ENCODE results near the gene EIF2AK2. TPM values are rescaled to one million over a fixed set of nuclear protein-coding genes. Genes with fewer than 3 reads are reported as not detected.

Gene EIF2AK2
- total RNA-seq, 4 donors from 2014 or later, result 28.6 to 41.7 (median 31.0) TPM

DNA sequence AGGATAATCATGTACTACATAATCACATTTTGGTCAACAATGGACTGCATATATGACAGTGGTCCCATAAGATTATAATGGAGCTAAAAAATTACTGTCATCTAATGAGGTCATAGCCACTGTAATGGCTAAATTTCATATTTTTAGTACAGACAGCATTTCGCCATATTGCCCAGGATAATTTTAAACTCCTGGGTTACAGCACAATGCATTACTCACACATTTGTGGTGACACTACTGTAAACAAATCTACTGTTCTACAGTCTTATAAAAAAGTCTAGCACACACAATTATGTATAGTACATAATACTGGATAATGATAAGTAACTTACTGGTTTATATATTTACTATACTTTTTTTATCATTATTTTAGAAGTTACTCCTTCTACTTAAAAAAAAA, 12.8 kb downstream of the EIF2AK2 start:
- Histone ChIP-seq H3K4me1 (no peaks in the 10 kb centered on the region), H3K4me3 (replicated peaks in 1 of 3) (no peak overlapping the region), H3K36me3 (peaks cover 33% of the 10 kb centered on the region in 2 donors), H3K9me3 (no peaks in the 10 kb centered on the region), H3K27ac (no peak overlapping the region), H3K27me3 (no peaks in the 10 kb centered on the region)
- DNase-seq, result no peak
- TF ChIP-seq, protein P1, sequence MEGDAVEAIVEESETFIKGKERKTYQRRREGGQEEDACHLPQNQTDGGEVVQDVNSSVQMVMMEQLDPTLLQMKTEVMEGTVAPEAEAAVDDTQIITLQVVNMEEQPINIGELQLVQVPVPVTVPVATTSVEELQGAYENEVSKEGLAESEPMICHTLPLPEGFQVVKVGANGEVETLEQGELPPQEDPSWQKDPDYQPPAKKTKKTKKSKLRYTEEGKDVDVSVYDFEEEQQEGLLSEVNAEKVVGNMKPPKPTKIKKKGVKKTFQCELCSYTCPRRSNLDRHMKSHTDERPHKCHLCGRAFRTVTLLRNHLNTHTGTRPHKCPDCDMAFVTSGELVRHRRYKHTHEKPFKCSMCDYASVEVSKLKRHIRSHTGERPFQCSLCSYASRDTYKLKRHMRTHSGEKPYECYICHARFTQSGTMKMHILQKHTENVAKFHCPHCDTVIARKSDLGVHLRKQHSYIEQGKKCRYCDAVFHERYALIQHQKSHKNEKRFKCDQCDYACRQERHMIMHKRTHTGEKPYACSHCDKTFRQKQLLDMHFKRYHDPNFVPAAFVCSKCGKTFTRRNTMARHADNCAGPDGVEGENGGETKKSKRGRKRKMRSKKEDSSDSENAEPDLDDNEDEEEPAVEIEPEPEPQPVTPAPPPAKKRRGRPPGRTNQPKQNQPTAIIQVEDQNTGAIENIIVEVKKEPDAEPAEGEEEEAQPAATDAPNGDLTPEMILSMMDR (IDR thresholded peaks at IDR 0.05), result no peak
- TF ChIP-seq POLR2A (IDR thresholded peaks at IDR 0.05), result no peak
- WGBS, 2 donors, result 94 to 98% methylated on average over 1 of the region's 1 CpG
- intact Hi-C loops (cut with DNase I), result no loop called here

DNA sequence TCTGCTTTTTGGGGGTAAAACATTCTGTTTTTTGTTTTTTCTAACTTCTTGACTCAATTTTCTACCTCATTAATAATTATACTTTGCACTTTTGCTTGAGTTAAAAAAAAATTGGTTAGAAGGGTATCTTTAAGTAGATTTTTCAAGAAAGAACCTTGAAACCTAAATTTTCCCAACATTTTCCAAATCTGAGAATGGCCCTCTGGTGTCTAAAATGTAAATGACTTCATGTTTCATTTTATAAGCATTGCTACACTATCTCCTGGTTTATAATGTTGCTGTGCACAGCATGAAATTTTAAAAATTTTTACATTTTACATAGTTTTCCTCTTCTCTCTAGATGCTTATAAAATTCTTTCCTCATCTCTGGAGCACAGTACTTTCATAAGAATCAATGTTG, 14.2 kb downstream of the EIF2AK2 start:
- TF ChIP-seq POLR2A (IDR thresholded peaks at IDR 0.05), result no peak
- TF ChIP-seq, protein P1 (IDR thresholded peaks at IDR 0.05), result no peak
- no peaks in the 10 kb centered on the region for H3K4me1 ChIP-seq
- H3K27me3 ChIP-seq, result no peaks in the 10 kb centered on the region
- H3K4me3 ChIP-seq (replicated peaks in 1 of 3), result no peak overlapping the region
- H3K36me3 ChIP-seq, result peaks cover 36 to 45% of the 10 kb centered on the region in 2 donors
- DNase-seq, result no peak
- no peak overlapping the region for H3K27ac ChIP-seq
- H3K9me3 ChIP-seq, result no peaks in the 10 kb centered on the region
- intact Hi-C loops (cut with DNase I), result no loop called here

DNA sequence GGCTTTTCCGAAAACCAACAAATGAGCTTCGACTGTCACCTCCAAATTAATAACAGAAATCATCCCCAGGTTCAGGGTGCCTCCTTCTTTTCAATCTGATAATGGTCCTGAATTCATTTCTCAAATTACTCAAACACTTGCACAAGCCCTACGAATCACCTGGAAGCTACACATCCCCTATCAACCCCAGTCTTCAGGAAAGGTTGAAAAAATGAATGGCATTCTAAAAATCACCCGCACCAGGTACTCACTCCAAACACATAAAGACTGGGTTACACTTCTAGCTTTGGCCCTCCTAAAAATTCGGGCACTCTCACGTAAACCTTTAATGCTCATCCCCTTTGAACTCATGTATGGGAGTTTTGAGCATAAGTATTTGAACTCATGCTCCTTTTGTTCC, 23.9 kb downstream of the EIF2AK2 start:
- Histone ChIP-seq H3K27ac (no peak overlapping the region), H3K4me1 (no peaks in the 10 kb centered on the region), H3K36me3 (peaks cover 41 to 45% of the 10 kb centered on the region in 2 donors), H3K9me3 (no peaks in the 10 kb centered on the region), H3K27me3 (no peaks in the 10 kb centered on the region), H3K4me3 (replicated peaks in 1 of 3) (no peak overlapping the region)
- WGBS, 2 donors, result 98 to 99% methylated on average over 6 of the region's 6 CpGs
- TF ChIP-seq POLR2A (IDR thresholded peaks at IDR 0.05), result no peak
- TF ChIP-seq, protein P1 (IDR thresholded peaks at IDR 0.05), result no peak
- intact Hi-C loops (cut with DNase I), result no loop called here
- DNase-seq, result no peak

DNA sequence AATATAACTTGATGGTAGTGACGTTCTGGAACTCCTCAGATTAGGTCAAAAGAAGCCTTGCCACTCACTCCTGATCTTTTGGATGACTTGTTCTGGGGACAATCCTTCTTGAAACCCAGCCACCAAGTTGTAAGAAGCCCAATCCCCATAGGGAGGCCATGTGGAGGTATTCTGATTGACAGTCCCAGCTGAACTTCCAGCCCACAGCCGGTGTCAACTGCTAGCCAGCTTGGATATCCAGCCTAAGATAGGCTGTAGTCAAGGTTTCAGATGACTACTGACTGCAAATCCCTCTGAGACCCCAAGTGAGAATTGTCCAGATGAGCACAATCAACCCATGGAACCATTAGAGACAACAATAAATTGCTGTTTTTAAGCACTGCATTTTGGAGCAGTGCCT, 31.4 kb downstream of the EIF2AK2 start:
- WGBS, 2 donors, result 97 to 100% methylated on average over 2 of the region's 2 CpGs

DNA sequence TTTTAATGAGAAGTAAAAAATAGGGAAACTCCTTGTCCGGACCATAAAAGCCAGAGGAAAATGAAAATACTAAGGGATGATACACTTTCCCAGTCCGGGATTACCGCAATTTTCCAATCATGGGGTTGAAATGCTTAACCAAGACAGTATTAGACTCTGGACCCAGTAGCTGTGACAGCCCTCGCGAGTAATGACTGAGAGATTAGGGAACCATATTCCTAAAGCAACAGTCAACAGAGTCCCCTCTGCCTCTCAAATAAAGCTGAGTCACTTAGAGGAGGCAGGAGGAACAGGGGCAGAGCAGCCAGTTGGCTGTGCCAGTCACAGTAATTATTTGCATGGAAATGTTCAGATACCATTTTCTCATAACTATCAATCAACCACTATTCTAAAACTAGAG, 37.6 kb downstream of the EIF2AK2 start:
- H3K27ac ChIP-seq, result no peak overlapping the region
- WGBS, 2 donors, result 94 to 99% methylated on average over 5 of the region's 5 CpGs

More for the DNA sequence above, 31.4 kb downstream of the EIF2AK2 start:
- TF ChIP-seq, protein P1 (IDR thresholded peaks at IDR 0.05), result no peak
- no peak for TF ChIP-seq POLR2A (IDR thresholded peaks at IDR 0.05)
- H3K36me3 ChIP-seq, result peaks cover 15 to 29% of the 10 kb centered on the region in 2 donors
- no peak overlapping the region for H3K4me3 ChIP-seq (replicated peaks in 1 of 3)
- intact Hi-C loops (cut with DNase I), result no loop called here
- no peak overlapping the region for H3K27ac ChIP-seq
- H3K4me1 ChIP-seq, result no peaks in the 10 kb centered on the region
- DNase-seq, result no peak
- H3K27me3 ChIP-seq, result no peaks in the 10 kb centered on the region
- H3K9me3 ChIP-seq, result no peaks in the 10 kb centered on the region

More for the DNA sequence above, 37.6 kb downstream of the EIF2AK2 start:
- no peaks in the 10 kb centered on the region for H3K9me3 ChIP-seq
- intact Hi-C loops (cut with DNase I), result no loop called here
- H3K27me3 ChIP-seq, result no peaks in the 10 kb centered on the region
- DNase-seq, result no peak
- no peak overlapping the region for H3K4me3 ChIP-seq (replicated peaks in 1 of 3)
- no peak for TF ChIP-seq POLR2A (IDR thresholded peaks at IDR 0.05)
- TF ChIP-seq, protein P1 (IDR thresholded peaks at IDR 0.05), result no peak
- H3K36me3 ChIP-seq, result peaks cover 16 to 40% of the 10 kb centered on the region in 2 donors
- no peaks in the 10 kb centered on the region for H3K4me1 ChIP-seq
